CD4-positive, alpha-beta T cell treated with Interleukin-2 at 100 ng/mL for 4 hours (primary cell): Measurements from ENCODE around the gene MMP19.
"Not testable (repeated sequence)": the region's sequence is repeated elsewhere in the genome, so short reads cannot be mapped to it uniquely, and the experiment has no call there.

Experiments
- DNase-seq: peaks from one replicate; pipeline ENCODE4 v3.0.0-alpha.2; 2020; ENCODE audit warnings: low spot score

The MMP19 gene

GRCh38 chr12:55843431-55843830 lies 695 bp upstream of the MMP19 start:
- DNase-seq = no peak

- DNase-seq = no peak
Observed at GRCh38 chr12:55840581-55841351, 2.0 kb downstream of the MMP19 start.

DNA sequence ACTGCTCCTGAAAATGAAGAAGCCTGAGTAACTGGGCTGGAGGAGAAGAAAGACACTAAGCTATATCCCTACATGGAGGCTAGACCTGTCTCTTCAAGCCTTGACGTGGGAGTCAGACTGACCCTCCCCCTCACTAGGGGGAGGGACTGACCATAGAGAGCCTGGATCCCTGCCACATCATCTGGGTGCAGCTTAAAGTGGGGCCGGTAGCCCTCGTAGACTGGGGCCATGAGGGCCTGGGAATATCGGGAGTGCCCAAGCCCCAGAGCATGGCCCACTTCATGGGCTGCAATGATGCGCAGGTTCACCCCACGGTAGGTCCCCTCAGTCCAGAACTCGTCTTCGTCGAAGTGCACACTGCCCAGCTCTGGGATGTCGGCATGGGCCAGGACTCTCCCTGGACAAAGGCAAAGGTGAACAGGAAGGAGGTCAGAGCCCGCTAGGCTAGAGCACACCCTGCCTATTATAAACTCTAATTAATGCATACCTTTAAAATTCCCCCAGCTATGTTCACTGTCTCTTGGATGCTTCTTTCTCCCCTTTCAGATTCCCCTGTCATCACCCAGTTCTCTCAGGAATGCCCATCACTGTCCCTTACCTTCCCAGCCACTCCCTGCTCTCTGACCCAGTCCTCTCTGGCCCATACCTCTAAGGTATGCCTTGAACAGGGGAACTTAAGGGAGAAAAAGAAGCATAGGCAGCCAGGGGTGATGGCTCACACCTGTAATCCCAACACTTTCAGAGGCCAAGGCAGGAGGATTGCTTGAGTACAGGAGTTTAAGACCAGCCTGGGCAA lies 3.2 kb downstream of the MMP19 start:
- no peak for DNase-seq

GRCh38 chr12:55838361-55838760 lies 4.4 kb downstream of the MMP19 start:
- DNase-seq = no peak

GRCh38 chr12:55834400-55834799 lies 8.3 kb downstream of the MMP19 start:
- not testable (repeated sequence) for DNase-seq

DNA sequence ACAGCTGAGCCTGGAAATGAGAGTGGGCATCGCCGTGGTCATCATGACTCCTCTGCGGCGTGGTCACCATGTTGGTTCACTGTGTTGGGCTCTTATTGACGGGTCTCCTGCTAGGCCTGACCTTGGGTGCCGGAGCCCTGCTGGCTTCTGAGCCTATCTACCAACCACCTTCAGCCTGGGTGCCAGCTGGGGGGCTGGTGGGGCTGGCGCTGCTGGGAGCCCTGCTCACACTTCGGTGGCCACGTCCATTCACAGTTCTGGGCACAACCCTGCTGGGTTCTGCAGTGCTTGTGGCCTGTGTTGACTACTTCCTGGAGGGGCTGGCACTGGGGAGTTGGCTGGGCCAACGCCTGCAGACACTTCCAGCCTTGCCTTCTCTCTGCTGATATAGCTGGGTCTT lies 9.7 kb downstream of the MMP19 start:
- no peak for DNase-seq

- no peak for DNase-seq
Observed at GRCh38 chr12:55831447-55831815, 11.3 kb downstream of the MMP19 start.

DNA sequence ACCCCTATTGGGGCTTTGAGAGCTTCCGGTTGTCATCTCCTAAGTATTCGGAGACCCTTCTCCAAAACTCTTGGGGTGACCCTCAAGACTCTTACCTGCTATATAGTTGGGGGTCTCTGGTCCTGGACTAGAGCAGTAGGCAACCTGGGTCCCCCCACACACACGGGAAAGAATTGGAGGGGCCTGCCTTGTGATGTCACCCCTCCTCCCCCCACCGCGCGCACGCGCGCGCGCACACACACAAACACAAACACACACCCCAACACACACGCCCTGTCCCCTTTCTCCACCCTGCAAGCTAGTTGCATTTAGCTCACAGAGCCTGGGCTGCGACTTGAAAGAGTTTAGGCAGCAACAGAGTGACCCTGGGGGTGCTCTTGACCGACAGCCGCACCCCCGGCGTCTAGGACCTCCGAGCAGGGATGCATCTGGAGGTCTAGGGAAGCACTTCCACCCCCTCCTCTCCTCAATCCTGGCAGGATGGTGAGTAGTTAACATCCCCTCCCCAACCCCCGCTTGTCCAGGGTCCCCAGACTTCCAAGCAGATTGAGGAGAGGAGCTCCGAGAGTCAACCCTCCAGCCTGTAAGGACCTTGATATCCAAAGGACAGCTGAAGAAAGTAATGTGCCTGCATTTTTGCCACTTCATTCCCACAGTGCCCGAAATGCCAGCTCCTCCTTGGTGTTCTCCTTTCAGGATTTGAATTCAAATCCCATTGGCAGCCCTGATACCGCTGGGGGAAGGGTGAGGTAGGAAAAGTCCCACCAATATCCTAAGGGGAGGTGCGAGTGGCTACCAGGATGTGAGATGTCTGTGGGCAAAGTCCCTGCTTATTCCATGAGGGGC lies 11.9 kb downstream of the MMP19 start:
- peak; percentile 60 for DNase-seq

GRCh38 chr12:55829967-55830600 lies 12.7 kb downstream of the MMP19 start:
- DNase-seq = peak; percentile 16

- no peak for DNase-seq
Observed at GRCh38 chr12:55828357-55828756, 14.4 kb downstream of the MMP19 start.

GRCh38 chr12:55827806-55828205 lies 14.9 kb downstream of the MMP19 start:
- DNase-seq = no peak

DNA sequence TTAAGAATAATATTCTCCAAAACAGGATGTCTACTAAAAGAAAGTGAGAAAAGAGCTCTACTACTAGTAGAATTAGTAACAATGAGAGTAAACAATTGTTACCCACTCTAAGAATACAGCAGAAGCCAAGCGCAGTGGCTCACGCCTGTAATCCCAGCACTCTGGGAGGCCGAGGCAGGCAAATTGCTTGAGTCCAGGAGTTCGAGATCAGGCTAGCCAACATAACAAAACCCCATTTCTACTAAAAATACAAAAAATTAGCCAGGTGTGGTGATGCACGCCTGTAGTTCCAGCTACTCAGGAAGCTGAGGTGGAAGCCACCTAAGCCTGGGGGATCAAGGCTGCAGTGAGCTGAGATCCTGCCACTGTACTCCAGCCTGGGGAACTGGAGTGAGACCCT lies 18.0 kb downstream of the MMP19 start:
- no peak for DNase-seq

- no peak for DNase-seq
Observed at GRCh38 chr12:55823419-55823818, 19.3 kb downstream of the MMP19 start.

DNA sequence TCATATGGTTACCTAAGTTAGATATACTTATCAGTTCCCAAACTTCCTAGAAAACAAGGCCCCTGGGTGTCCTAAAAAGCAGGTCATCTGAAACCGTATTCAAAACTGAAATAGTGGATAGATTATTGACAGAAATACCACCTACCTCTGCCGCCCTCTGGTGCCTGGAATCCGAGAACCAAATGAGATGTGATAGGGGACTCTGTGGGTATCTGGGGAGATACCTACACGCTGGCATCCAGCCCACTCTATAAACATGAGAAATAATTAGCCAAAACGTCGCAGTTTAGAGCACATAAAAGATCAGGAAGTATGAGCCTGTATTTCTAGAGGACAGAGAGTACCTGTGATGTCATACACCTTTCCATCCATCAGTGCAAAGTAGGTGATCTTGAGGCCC lies 20.5 kb downstream of the MMP19 start:
- no peak for DNase-seq

DNA sequence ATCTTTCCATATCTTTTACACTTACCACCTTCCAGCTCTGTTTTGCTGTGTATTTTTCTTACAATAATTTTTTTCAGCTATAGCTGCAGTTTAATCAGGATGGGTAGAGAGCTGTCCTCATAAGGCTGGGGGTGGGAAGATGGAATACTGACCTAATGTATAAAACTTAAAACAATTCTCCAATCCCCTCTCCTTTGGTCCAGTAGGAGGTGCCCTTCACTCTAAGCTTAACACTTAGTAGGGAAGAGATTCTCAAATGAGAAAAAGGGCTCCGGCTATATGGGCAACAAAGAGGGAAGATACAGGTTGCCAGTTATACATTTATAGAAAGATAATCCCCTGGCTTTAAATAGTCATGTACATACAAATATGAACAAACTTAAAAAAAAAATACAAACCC lies 22.1 kb downstream of the MMP19 start:
- DNase-seq = no peak

- DNase-seq = no peak
Observed at GRCh38 chr12:55818886-55819285, 23.9 kb downstream of the MMP19 start.

DNA sequence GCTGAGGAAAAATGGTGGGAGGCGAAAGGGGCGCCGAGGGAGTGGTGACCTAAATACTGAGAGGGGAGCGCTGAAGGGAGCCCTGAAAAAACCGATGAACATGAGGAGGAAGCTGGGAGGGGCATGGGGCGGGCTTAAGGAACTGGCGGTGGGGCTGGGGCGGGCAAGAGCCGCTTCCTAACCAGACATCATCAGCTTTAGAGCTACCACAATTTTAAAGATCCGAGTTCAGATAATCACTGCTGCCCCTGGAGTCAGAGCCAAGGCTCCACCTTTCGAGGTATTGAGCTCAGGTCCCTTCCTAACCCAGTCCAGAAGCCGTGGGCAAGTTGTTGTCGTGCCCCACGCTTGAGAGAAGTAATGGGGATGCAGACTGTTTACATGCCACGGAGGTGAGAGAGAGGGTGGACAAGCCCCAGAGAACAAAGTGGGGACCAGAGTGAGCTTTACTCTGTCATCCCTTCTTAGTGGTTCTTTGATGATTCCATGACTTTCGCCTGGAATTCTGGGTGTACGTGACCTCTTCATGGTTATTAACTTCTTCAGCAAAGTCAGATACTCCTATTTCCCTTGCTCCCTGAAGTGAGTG lies 24.5 kb downstream of the MMP19 start:
- DNase-seq = no peak

- DNase-seq = peak; percentile 99
Observed at GRCh38 chr12:55817345-55818139, 25.2 kb downstream of the MMP19 start, which contains the start of the genes ORMDL2 and SARNP. Gene ORMDL2 (plus strand): TSS chr12:55818041. CDS start chr12:55819000, 959 bp downstream. Gene SARNP (minus strand): TSS chr12:55817724. CDS start chr12:55817701, 23 bp downstream.

- DNase-seq = no peak
Observed at GRCh38 chr12:55816881-55817344, 25.8 kb downstream of the MMP19 start.

- DNase-seq = no peak
Observed at GRCh38 chr12:55815473-55815872, 27.3 kb downstream of the MMP19 start.

DNA sequence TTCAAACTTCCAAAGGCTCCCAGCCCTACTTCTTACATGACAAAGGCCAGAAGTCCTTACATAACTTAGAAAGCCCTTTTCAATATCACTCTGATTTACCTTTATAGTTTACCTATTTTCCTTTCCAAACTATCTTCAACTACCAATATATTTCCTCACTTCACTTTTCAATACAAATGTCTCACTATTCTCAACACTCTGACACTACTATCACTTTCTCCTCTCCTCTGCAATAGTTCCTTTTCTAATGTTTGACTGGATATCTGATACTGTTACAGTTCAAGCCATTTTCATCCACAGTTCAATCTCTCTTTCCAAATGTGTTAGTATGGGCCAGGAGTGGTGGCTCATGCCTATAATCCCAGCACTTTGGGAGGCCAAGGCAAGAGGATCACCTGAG lies 28.5 kb downstream of the MMP19 start:
- no peak for DNase-seq
